ENCODE results near the gene CCDC152.

DNA sequence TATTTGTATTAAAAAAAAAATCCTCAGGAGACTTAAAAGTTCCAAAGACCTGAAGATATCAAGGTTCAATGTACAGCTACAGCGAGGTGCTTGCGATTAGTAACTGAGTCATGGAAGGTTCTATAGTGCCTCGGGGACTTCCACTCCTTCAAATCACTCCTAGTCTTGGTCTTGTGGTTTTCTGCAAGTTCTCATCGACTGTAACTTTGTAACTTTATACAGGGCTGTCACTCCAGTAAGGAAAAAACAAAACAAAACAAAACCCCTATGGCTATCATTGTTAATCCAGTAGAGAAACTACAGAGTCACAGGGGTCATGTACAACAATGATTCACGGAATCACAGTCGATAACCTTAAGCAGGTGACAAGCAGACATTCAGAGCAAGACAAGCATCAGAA, 94.9 kb downstream of the CCDC152 start:
- TF ChIP-seq, protein P1, sequence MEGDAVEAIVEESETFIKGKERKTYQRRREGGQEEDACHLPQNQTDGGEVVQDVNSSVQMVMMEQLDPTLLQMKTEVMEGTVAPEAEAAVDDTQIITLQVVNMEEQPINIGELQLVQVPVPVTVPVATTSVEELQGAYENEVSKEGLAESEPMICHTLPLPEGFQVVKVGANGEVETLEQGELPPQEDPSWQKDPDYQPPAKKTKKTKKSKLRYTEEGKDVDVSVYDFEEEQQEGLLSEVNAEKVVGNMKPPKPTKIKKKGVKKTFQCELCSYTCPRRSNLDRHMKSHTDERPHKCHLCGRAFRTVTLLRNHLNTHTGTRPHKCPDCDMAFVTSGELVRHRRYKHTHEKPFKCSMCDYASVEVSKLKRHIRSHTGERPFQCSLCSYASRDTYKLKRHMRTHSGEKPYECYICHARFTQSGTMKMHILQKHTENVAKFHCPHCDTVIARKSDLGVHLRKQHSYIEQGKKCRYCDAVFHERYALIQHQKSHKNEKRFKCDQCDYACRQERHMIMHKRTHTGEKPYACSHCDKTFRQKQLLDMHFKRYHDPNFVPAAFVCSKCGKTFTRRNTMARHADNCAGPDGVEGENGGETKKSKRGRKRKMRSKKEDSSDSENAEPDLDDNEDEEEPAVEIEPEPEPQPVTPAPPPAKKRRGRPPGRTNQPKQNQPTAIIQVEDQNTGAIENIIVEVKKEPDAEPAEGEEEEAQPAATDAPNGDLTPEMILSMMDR (IDR thresholded peaks at IDR 0.05) = no peak
- no peak for TF ChIP-seq POLR2A (IDR thresholded peaks at IDR 0.05)
